GM18873 (cell line): Measurements from ENCODE around the gene ANKS1A.
"Not testable (repeated sequence)": the region's sequence is repeated elsewhere in the genome, so short reads cannot be mapped to it uniquely, and the experiment has no call there.

ENCODE experiments used
- ATAC-seq: cut with Tn5 transposase; IDR thresholded peaks from one replicate; pipeline ENCODE4 v1.9.1; 2021; ENCODE audit warnings: mild to moderate bottlenecking, moderate library complexity, moderate number of reproducible peaks; ENCODE audit not compliant: unreplicated experiment, low FRiP score

Gene ANKS1A

DNA sequence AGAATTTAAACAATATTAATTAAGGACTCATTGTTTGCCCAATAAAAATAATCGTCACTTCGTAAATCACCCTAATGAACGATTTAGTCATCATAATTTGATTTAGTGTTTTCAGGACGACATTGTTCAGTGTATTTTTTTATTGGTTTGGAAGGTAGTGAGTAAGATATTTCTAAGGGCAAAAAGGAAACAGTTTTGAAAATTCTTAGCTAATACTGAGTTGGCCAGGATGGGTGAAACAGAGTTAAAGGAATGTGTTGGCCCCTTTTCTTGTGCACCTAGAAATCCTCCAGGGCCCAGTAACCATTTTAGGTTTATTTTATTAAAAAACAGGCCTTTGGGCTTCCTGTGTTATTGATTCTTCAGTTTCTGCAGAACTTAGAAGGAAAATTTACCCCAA lies 25.3 kb downstream of the ANKS1A start:
- ATAC-seq = no peak

DNA sequence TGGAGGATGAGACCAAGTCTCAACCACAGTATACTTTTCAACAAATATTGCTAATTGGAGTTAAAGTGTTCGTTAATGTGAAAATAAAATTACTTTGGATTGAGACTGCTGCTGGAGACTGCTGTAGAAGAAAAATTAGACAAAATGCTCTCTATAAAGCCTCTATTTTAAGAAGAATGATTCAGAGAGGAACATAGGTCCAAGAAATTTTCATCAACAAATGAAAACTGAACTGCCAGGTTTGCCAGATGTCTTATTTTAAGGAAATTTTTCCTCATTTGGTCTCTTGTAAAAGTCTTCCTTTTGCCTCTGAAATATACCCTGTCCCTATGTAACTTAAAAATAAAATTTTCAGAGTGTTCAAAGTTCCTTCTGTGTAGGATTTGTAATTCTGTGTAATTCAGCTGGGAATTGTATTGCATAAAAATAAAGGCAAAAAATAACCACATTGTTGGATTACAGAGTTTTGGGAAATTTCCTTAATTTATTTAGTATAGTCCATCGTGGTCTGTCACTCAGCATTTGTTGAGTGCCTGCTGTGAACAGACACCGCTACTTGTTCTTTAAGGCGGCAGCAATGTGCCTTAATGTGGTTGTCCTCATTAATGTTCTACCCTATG lies 27.4 kb downstream of the ANKS1A start:
- ATAC-seq = no peak

DNA sequence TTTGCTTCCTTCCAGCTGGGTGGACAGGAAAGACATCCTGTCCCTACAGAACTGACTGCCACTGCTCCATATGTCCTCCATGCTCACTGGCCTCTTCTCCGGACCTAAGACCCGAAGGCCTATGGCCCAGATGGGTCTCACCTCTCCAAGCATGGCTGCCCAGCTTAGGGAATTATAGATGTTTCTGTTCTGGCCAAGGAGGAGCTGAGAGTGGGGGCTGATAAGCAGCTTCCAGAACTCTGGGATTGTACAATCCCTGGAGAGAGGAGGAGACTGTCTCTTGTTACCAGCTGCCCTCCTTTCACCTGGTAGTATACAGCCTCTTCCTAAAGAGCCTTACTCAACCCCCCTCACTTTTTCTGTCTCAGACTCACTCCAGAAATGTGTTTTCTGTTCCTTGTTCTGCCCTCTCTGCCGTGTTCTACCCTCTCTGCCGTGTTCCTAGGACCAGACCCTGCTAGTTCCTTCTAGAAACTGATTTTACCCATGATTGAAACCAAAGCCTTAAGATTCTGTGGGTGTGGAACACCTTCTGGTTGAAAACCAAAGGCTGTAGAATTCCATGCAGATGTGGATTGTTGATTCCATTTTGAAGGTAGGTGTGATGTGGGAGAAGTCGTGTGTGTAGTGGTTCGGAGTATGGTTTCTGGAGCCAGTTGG lies 28.7 kb downstream of the ANKS1A start:
- no peak for ATAC-seq

DNA sequence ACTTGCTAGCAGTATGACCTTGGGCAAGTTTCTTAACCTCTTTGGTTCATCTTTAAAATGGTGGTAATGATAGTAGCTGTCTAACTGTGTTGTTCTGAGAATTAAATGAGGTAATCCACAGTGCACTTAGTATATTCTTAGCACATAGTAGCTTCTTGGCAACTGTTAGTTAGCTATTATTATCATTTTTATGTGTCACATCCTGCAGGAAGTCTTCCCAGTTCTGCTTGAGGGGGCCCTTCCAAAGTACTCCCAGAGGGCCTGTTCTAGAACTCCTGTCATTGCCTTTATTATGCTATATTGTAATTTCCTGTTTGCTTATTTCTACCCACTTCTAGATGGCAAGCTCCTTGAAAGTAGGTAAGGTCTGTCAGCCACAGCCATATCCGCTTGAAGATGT lies 30.6 kb downstream of the ANKS1A start:
- no peak for ATAC-seq

DNA sequence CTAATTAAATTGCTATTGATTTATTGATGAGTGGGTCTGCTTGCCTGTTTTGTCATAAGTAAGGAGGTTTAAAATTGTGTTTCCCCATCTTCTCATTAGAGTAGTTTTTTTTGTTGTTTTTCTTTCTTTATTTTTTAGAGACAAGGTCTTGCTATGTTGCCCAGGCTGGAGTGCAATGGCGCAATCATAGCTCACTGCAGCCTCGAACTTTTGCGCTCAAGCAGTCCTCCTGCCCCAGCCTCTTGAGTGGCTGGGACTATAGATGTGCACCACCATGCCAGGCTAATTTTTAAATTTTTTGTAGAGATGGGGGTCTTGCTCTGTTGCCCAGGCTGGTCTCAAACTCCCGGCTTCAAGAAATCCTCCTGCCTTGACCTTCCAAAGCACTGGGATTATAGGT lies 31.0 kb downstream of the ANKS1A start:
- no peak for ATAC-seq

DNA sequence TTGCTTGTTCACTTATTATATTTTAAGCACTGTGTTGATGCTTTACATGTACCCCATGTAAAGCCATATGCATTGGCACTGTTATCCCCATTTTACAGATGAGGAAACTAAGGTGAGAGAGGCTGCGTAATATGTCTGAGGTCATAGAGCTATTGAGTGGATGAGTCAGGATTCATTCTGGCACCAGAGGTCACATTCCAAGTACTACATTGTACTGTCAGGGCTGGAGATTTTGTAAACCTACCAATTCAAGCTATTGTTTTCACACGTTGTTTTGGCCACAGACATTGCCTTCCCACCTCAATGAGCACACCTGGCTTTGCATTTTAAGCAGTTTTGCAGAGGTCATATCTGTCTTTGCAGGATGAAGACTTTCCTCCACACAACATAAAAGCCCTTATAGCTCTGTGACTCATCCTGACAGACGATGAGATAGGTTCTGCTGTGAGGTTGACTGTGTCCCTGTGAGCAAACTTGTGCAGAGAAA lies 33.2 kb downstream of the ANKS1A start:
- ATAC-seq = no peak

DNA sequence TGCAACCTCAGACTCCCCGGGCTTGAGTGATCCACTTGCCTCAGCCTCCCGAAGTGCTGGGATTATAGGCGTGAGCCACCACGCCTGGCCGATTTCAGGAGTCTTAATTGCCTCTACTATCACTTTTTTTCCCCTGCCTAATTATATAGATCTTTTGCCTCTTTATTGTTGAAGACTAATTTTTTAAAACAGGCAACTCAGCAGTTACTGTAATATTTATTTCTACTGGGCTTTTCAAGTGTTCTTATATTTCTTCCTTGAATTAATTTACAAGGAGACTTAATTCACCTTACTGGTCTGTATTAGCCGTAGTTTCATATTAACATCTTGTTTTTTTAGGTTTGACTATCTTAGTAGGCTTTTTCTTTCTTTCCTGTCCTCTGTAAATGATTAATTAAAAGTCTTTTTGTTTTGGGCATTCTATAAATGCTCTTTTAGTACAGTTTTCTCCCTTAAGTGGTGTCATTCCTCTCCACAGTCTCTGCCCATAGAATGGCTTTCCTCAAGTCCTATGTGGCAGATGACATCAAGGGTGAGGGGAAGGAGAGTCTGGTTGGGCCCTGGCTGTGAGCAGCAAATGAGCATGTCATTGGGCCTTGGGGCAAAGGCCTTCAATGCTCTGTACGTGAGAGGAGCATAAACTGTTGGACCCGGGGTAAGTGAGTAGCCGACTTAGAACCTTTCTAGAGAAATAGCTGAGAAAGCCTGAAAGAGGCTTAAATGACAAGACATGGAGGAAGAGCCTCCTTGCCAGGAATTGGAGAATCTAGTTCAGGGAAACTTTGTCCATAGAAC lies 36.0 kb downstream of the ANKS1A start:
- no peak for ATAC-seq

DNA sequence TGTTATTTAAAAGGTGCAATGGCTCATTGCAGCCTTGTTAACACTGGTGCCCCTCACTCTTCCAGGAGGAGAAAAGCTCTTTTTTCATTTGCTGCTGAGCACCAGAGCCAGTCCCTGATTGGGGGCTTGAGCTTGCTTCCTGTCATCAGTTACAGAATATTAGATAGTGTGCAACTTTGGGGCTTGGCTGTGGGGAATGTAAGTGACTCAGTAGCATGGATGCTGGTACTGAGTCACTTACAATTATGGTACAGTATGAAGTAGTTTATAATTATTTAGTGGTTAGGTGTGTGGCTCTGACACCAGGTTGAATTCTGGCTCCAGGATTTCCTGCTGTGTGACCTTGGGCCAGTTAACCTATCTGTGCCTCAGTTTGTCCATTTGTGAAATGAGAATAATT lies 37.6 kb downstream of the ANKS1A start:
- ATAC-seq = no peak

DNA sequence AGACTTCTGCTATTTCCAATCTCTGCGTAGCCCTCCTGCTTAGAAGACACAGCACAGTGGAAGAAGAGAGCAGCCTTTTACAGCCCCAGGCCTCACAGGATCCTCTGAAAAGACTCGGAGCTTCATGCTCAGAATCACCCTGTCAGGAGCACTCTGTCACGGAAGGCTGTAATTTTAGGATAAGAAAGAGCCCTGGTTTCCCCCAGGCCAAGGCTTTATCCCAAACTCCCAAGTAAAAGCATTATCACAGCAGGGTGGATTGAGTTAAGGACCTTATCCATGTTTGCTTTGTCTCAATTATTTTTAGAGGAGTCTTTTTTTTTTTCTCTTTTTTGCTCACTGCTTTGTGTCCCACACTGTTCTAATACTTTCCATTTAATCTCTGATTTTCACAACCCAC lies 39.2 kb downstream of the ANKS1A start:
- ATAC-seq = no peak

DNA sequence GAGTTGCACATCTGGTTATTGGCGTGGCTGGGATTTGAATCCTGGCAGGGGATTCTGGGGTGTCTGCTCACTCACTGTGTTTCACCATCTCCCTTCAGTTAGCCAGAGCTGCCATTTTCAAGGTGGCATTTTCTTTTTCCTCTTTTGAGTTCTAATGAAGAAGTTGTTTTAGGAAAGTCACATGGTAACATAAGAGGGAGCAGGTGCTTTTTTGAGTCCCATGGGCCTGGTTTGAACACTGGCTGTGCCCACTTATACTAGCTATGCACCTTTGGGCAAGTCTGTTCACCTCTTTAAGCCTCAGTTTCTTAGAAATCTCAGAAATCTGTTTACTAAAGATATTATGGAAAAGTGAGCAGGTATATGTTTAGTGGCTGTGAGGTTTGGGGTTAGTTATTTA lies 39.6 kb downstream of the ANKS1A start:
- ATAC-seq = no peak

DNA sequence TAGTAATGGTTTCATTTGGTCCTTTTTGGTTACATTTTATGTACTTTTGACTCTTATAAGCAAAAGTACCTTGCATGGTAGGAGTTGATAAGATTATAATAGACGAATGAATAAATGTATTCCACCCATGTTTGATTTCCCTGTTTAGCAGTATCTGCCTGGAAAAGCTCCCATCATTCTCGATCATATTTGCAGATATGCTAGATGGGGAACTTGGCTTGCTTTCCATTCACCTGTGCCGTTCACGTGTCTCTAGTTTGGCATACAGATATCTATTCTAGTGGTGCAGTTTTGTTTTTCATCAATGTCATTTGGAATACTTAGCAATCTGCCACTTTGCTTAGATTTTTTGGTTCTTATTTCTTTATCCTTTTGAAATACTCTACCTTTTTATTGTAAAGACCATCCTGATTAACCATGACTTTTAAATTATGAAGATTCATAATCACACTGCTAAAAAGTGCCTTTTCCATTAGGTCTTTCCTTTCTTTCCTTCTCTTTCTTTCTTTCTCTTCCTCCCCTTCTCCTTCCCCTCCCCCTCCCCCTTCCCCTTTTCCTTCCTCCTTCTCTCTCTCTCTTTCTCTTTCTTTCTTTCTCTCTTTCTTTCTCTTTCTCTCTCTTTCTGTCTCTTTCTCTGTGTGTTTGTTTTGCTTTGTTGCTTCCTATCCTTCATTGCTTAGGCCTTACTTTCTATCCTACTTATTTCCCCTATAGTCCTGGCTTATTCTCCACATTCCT lies 40.4 kb downstream of the ANKS1A start:
- ATAC-seq = no peak

DNA sequence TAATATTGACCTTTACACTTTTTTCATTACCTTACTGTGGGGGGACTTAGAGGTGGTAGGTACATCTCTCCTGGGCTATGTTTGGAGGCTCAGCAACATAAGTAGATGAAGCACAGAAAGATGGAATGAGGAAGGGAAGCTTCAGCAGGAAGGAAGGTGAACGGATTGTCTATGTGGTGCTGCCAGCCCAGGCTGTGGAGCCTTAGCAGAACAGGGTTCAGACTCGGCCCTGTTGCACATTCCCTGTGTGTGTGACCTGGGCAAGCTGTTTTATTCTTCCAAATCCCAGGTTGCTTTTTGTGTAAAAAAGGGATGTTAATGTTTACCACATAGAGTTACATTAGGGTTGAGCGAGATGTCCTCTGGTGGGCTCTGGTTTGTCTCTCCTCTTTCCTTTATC lies 41.2 kb downstream of the ANKS1A start:
- no peak for ATAC-seq

DNA sequence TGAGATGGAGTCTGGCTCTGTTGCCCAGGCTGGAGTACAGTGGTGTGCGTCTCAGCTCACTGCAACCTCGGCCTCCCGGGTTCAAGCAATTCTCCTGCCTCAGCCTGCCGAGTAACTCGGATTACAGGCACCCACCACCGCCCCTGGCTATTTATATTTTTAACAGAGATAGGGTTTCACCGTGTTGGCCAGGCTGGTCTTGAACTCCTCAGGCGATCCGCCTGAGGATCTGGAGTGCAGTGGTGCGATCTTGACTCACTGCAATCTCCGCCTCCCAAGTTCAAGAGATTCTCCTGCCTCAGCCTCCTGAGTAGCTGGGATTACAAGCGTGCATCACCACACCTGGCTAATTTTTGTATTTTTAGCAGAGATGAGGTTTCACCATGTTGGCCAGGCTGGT lies 43.1 kb downstream of the ANKS1A start:
- ATAC-seq = not testable (repeated sequence)

DNA sequence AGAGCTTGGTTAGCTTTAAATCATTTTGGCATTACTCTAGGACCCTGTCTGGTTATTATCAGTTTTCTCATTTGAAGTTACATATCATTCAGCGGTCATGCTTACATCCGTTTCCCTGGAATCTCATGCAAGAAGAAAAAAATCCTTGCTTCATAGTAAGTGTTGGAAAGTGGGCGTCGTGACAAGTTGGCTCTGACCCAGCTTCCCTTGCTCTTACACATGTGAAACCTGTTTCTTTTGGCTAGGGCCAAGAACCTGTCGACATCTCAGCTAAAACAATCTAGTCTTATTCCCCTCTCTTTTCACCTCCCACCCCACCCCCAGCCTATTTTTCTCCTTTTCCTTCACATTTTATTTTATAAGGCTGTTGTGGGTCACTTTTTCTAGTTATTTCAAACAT lies 45.5 kb downstream of the ANKS1A start:
- ATAC-seq = no peak

DNA sequence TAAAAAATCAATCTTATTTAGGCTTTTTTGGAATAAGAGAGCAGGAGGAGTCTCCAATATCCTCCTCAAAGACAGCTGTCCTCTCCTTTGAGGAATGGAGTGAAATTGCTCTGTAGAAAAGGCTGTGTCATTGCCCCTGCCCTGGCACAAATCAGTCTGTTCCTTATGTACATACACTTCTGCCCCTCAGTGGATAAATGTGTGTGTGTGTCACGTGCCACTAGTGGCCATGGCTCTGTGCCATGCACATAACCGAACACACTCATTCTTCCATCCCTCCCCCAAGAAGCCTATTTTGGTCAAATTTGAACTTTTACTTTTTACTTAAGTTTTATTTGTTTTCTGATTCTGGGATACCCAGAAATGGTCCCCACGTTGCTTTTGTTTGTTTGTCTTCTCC lies 49.2 kb downstream of the ANKS1A start:
- no peak for ATAC-seq

DNA sequence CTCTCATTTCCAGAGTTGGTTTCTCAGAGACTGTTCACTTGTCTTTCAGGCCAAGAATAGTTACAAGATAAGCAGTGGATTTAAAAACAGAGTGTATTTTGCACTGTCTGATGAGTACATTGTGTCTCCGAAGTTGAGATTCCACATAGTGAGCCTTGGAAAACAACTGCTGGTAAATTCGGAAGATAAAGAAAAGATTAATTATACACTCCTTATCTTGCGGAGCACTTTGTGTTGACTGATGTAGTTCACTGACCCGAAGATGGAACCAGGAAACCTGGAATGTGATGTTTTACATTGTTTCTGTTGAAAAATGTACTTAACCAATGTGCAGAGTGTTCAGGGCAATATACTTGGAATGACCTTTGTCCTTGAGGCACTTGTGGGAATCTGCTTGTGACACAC lies 51.0 kb downstream of the ANKS1A start:
- no peak for ATAC-seq

DNA sequence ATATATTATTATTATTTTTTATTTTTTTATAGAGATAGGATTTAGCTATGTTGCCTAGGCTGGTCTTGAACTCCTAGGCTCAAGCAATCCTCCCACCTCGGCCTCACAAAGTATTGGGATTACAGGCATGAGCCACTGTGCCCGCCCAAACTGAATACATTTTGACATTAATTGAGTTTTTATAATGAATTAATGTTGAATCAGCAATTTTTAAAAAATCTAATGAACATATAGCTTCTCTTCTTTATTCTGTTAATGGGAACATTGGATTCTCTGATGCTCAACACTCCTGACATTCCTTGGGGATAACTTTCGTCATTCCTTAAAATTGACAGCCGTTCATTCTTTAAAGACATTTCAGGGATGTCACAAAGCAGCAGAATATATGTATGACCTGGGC lies 52.4 kb downstream of the ANKS1A start:
- no peak for ATAC-seq

DNA sequence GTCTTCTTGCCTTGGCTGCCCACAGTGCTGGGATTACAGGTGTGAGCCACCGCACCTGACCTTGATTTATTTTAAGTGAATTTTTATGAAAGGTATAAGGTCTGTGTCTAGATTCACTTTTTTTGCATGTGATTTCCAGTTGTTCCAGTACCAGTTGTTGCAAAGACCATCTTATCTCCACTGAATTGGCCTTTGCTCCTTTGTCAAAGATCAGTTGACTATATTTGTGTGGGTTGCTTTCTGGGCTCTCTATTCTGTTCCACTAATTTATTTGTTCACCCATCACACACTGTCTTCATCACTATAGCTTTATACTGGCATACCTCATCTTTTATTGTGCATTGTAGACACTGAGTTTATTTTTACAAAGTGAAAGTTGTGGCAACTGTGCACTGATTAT lies 56.3 kb downstream of the ANKS1A start:
- no peak for ATAC-seq

DNA sequence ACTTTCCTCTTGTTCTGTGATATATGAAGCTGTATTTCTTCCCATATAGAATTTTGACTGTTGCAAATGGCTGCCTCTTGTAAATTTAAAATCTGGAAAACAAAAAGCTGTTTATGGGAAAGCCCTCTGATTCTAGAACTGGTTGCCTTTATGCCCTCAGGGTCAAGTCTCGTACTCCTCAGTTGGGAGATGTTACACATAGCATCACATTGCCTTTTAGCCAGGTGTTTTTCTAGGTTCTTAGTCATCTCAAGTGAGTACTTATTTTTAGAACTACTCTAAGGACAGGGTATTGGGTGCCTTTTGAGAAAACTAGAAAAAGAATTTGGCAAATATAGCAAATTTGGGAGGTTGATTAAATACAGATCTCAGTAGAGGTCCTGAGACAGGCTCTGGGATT lies 58.5 kb downstream of the ANKS1A start:
- ATAC-seq = no peak

DNA sequence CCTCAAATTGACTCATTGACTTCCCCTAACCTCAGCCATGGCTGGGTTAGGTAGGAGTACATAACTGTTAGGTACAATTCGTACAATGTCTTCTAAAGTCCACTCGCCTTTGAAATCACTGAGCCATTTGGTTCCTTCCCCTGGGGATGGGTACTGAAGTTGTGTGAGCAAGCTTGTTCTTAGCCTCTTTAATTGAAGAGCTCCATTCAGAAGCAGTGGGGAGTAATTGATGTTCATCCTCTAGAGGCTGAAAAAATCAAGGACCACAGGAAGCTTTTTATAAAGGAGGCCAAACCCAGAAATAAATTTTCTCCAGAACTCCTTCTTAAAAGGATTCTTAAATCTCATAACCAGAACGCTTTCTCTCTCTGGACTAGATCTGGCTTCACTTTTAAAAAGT lies 60.6 kb downstream of the ANKS1A start:
- no peak for ATAC-seq

DNA sequence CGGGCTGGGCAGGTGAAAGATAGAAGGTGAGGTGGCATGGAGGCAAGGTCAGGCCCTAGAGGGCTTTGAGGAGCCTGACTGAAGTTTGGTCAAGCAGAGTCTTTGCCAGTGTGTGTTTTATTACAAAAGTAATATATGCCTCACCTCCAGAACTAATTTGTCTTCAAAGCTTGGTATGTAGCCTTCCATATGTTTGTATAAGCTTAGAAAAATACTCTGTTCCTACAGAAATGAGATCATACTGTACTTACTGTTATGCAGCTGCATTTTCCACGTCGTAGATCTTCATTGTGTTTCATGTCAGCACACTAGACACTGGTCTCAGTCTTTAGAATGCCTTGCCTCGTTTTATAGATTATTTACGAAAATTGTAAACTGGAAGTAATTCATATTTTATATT lies 61.8 kb downstream of the ANKS1A start:
- no peak for ATAC-seq
